HG03196 (cell line): ENCODE results near the gene PPP1R8.
"Not testable (repeated sequence)": the region's sequence is repeated elsewhere in the genome, so short reads cannot be mapped to it uniquely, and the experiment has no call there.

Experiments used
- ATAC-seq: cut with Tn5 transposase; IDR thresholded peaks from one replicate; pipeline ENCODE4 v1.9.1; 2021; ENCODE audit not compliant: unreplicated experiment

Gene PPP1R8

DNA sequence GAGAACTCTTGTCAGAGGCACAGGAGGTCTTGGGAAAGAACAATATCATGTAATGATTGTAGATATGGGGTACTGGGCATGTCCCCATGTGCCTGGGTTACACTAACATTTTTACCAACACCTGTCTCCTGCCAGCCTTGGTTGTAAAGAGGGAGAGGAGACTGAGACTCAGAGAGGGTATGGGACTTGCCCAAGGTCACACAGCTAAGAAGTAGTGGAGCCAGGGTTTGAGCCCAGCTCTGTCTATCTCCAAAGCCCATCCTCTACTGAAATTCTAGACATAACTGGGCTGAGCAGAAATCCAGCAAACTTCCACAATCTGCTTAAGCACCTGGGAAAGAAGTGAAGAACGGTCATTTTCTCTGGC, 39.1 kb downstream of the PPP1R8 start:
- no peak for ATAC-seq

DNA sequence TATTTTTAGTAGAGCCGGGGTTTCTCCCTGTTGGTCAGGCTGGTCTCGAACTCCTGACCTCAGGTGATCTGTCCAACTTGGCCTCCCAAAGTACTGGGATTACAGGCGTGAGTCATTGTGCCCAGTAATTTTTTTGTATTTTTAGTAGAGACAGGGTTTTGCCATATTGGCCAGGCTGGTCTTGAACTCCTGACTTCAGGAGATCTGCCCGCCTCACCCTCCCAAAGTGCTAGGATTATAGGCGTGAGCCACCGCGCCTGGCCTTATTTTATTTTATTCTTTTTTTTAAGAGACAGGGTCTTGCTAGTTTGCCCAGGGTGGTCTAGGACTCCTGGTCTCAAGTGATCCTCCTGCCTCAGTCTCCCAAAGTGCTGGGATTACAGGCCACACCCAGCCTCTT, 40.5 kb downstream of the PPP1R8 start:
- ATAC-seq = not testable (repeated sequence)

GRCh38 chr1:27872059-27872801, 41.6 kb downstream of the PPP1R8 start, which contains the start of gene THEMIS2:
THEMIS2 (plus strand) TSS chr1:27872544; CDS start chr1:27872572, 28 bp downstream.
- no peak for ATAC-seq

DNA sequence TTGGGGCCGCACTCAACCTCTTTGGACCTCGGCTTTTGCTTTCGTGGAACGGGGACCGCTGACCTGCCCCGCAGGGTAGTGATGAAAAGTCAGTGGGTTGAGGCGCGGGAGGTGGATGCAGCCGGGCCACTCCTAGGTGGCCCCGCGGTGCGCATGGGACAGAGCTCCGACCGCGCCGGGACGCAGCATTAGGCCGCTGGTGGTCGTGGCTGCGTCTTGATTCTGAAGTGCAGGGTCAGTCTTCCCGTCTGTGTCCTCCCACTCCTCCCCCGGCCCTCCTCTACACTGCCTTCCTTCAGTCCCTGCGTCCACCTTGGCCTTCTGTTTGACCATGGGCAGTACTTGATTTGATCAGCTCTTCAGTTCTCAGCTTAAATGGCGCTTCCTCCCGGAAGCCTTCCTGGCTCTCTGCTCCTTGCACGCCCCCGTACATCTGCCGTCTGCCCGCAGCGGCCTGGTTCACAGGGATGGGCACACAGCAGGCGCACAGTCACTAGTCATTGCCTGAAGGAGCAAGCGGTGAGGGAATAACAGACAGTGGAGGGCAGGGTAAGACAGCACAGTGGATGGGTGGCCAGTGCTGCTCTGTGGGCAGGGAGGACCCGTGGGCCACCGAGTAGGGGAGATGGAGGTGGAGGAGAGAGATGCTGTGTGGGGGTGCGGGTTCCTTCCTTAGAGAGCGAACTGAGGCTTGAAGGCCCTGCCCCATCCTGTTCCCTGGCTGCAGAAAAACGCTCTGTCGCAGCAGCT, 42.4 kb downstream of the PPP1R8 start:
- ATAC-seq = no peak

GRCh38 chr1:27873671-27874384, 43.2 kb downstream of the PPP1R8 start:
- no peak for ATAC-seq

DNA sequence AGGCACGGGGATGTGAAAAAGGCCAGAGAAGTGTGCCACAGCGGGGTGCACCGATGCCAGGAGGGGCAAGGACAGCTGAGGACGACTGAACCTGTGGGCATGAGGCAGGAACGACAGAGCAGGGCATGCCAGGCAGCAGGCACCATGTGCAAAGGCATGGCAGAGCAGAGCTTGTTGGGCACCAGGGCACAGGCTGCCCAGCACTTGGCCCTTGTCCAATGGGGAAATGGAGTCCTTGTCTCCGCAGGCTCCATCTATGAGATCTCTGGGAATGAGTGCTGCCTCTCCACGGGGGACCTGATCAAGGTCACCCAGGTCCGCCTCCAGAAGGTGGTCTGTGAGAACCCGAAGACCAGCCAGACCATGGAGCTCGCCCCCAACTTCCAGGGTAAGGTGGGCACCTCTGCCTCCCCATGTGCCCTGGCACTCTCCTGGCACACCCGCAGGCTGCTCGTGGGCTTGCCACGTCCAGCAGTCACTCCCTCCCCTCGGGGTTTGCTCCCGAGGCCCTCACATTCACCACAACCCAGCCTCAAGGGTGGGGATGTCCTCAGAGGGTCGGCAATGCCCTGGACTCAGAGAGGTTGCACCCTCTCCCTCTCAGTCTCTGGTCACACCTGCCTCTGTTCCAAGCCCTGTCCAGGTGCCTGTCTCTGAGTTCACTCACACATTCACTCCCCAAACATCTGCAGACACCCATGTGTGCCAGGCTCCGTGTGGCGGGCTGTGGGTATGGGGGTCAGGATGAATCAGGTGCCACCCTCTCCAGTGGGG, 45.9 kb downstream of the PPP1R8 start:
- no peak for ATAC-seq

GRCh38 chr1:27877115-27877416, 46.5 kb downstream of the PPP1R8 start:
- no peak for ATAC-seq

GRCh38 chr1:27878039-27878438, 47.5 kb downstream of the PPP1R8 start:
- no peak for ATAC-seq

DNA sequence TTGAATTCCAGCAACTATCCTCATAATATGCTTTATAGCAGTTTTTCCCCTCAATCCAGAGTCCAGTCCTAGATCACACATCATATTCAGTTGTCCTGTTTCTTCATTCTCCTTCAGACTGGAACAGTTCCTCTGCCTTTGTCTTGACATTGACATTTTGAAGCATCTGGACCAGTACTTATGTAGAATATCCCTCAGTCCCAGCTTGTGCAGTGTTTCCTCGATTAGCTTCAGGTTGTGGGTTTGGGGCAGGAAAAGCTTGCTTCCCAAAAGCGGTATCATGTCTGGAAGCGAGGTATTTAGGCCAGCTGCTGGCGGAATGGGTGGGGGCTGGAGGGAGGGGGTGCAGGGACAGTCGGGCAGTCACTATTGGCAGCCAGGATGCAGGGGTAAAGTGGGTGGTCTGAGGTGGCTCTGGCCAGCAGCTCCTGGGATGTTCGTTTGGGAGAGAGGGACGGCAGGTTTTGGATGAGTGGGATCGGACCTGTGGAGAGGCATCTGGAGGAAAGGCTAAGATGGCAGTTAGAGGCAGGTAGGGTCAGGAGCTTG, 48.3 kb downstream of the PPP1R8 start:
- ATAC-seq = no peak

GRCh38 chr1:27879374-27880082, 48.9 kb downstream of the PPP1R8 start:
- no peak for ATAC-seq

DNA sequence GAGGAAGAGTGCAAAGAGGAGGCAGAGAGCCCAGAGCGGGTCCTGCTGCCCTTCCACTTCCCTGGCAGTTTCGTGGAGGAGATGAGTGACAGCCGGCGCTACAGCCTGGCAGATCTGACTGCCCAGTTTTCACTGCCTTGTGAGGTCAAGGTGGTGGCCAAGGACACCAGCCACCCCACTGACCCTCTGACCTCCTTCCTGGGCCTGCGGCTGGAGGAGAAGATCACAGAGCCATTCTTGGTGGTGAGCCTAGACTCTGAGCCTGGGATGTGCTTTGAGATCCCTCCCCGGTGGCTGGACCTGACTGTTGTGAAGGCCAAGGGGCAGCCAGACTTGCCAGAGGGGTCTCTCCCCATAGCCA, 51.9 kb downstream of the PPP1R8 start:
- no peak for ATAC-seq

- ATAC-seq = no peak
Observed at GRCh38 chr1:27883536-27883935, 53.0 kb downstream of the PPP1R8 start.

DNA sequence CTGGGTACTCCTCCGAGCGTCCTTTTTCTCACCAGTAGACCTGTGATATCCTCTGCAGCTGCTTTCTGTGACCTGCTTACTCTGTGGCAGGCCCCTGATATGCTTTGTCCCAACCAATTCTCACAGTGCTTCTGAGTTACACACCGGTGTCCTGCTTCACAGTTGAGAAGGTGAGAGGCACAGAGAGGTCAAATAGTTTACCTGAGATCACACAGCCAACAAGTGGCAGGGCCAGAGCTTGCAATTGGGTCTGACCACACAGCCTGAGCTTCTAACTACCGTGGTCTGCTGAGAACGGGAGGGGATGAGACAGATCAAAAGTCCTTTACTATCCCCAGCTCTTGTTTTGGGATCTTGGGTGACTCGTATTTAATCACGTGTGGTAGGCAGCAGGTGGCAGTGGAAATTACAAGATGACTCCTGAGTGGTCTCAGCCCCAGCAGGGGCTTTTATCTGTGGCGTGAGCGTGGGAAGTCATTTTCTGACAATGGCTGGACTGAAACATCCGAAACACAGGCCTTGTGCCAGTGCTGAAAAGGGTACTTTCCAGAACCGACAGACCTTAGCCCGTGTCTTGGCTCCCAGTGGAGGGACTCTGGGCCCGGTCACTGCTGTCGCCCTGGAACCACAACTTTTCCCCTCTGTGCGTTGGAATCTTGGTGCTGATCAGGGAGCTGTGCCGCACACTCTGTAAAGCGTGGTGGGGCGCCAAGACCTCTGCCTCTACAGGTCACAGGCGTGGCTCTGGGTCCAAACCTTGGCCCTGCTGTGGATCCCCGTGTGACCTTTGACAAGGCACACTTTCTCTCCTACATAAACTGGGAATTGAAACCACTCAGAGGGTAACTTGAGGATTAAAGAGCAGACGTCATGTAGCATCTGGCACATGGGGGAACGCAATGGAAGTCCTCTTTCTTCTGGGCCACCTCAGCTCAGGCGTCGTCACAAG, 53.7 kb downstream of the PPP1R8 start:
- ATAC-seq = peak; percentile 48

- no peak for ATAC-seq
Observed at GRCh38 chr1:27885114-27885528, 54.5 kb downstream of the PPP1R8 start.

GRCh38 chr1:27885621-27886352, 55.2 kb downstream of the PPP1R8 start:
- ATAC-seq = no peak

GRCh38 chr1:27886353-27886679, 55.7 kb downstream of the PPP1R8 start:
- no peak for ATAC-seq

- ATAC-seq = no peak
Observed at GRCh38 chr1:27886744-27887143, 56.2 kb downstream of the PPP1R8 start.

GRCh38 chr1:27887215-27888021, 56.8 kb downstream of the PPP1R8 start:
- no peak for ATAC-seq
